Right lung (tissue), 5 donors: ENCODE measurements around the gene GLT8D1. TPM values are rescaled to one million over a fixed set of nuclear protein-coding genes. Genes with fewer than 3 reads are reported as not detected.
A peak's percentile ranks its signal among the peaks of the same experiment; 100 is the strongest.

Source experiments
- DNase-seq, 2 donors: peaks; one replicate each; pipeline ENCODE4 v3.0.0-alpha.2; 2013
- polyA plus RNA-seq, 5 donors: library from polyadenylated mRNA; unstranded; fragments of 120-200 nt; gene quantifications; one replicate each; pipeline versions ENCODE4 v1.2.1 to v1.2.3, GENCODE V29; 2013; ENCODE audit warnings: inconsistent platforms in 1 of 5, low replicate concordance in 1 of 5; ENCODE audit not compliant: insufficient read length in 5 of 5, insufficient read depth in 1 of 5

Gene GLT8D1
- polyA plus RNA-seq, 5 donors = 104 to 121 (median 119) TPM

DNA sequence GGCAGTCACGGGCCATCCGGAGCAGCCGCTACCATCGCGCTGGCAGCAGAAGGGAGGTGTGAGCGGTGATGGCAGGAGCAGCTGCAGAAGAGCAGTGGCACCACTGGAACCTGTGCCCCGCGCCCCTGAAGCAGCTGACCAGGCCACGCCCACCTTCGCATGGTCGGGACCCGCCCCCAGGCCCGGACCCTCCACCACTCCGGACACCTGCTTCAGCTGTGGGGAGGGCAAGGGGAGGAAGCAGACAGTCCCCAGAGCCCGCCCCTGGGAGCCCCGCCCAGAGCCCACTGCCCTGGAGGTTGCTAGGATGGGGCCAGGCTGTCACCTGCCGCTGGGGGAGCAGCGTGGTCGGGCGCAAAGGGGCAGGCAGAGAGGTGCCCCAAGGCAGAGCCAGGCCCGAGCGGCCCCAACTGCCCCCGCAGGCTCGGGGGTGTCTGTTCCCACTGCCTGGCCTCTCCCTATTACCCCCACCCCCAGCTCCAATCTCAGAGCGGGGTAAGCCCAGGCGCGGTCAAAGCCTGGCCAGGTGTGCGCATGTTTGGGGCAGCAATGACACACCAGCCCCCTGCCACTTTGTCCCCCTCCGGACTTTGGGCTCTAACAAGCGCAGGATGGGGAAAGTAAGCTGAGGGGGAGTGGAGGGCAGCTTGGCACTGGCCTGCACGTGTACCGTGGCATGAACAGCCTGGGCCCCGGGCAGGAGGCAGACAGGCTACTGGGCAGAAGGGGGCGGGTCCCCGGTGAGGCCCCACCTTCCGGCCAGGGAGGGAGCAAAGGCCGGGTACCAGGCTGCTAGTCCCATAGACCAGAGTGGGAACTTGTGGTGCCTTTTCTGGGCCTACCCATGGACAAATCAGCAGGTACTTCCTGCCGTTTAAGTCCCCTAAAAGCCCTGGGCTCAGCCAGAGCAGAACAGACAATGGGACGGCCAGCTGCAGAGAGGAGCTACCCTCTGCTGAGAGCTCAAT, 9.0 kb upstream of the GLT8D1 start:
- no peak for DNase-seq

DNA sequence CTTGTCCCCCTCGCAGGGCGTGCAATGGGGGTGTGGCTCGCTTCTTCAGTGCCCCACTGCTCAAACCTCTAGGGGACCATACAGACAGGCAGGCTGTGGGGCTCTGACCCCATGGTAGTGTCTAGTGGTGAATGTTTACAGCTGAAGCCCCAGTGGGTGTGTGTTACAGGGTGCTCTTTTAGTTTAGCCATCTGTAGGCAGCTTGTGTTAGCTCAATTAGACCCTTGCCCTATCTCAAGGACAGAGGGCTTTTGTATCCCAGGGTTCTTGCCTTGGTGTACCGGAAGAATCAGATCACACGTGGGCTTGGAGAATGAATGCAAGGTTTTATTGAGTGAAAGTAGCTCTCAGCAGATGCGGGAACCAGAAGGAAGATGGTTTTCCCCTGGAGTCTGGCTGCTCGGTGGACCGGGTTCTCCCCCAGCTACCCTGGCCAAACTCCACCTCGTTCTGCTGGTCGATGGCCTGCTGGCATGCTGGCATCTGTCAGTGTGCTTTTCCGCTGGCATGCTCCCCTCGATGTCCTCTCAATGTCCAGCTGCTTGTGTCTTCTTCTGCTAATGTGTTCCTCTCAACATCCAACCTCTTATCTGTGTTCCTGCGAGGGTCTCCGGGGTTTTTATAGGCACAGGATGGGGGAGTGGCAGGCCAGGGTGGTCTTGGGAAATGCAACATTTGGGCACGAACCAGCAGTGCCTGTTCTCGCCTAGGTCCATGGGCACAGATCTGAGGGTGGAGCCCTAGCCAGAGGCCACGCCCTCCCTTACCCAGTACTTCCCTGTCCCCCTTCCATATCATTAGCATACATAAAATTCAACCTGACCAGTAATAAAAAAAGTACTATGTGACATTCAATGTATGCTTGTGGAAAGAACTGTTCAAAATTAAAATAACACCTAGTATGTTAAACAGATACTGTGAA, 7.0 kb upstream of the GLT8D1 start:
- no peak for DNase-seq

DNA sequence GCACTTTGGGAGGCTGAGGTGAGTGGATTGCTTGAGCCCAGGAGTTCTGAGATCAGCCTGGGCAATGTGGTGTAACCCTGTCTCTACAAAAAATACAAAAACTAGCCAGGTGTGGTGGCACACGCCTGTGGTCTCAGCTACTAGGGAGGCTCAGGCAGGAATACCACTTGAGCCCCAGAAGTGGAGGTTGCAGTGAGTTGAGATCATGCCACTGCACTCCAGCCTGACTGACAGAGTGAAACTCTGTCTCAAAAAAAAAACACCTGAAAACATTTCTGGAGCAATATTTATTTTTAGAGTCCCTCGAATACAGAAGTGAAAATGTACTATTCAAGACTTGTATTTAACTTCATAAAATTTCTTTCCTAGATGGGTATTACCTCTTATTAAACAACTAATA, 4.9 kb upstream of the GLT8D1 start:
- no peak for DNase-seq

DNA sequence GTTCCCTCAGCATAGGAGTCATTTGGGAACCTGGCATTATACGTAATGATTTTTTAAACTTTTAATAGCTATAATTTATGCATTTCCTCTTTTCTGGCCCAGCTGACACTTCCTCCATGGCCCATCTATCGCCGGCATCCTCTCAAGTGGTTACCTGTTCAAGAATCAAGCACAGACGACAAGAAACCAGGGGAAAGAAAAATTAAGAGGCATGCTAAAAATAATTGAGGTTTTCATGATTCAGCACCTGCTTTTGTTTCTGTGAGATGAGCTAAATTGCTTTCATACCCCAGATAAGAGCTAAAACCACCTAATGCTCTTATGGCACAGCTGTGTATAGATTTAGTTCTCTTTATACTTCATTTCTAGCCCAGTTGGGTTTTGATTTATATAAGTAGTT, 2.0 kb upstream of the GLT8D1 start:
- DNase-seq = no peak

DNA sequence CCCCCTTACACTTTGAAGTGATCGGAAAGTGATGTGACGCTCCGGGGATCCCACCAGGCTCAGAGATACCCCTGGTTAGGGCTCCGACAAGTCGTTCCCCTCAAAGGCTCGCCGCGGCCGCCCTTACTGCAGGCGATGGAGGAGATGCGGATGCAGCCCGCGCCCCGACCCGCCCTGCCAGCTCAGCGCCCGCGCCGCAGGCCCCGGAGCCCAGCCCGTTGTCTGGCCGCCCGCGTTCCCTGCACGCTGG, 228 bp downstream of the GLT8D1 start:
- no peak for DNase-seq

DNA sequence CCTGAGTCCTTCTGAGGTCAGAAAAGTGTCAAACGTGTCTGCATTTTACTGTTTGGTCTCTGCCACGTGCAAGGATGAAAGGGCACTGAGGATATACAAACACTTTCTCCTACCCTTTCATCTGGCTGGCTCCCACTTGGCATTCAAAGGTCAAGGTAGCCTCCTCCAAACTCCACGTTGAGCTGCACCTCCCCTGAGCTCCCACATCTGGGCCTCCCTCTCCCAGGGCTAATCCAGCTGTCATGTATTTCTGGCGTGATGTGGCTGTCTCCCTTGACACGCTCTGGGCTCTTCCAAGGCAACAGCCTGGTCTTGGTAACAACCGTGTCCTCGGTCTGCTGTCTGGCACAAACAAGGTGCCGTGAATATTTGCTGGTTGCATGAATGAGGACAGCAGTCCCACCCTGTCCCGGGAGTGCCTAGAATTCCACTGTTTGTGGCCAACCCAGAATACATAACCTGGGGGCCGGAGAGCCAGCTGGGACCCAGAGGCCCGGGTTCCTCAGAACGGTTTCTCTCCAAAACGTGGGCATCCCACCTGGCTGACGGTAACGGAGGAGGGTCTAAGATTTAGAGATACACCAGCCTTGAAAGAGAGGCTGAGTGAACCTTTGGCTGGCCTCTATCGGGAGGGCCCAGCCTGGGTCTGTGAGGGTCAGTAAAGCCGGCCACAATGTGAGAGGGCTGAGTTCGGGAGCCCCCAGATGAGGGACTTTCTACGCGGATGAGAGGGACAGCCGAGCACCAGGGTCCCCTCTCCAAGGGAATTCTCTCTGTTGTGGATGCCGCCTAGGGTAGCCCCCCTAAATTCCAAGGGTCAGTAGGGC, 767 bp downstream of the GLT8D1 start:
- DNase-seq = peak in 1 of 2 donors; percentile 10

DNA sequence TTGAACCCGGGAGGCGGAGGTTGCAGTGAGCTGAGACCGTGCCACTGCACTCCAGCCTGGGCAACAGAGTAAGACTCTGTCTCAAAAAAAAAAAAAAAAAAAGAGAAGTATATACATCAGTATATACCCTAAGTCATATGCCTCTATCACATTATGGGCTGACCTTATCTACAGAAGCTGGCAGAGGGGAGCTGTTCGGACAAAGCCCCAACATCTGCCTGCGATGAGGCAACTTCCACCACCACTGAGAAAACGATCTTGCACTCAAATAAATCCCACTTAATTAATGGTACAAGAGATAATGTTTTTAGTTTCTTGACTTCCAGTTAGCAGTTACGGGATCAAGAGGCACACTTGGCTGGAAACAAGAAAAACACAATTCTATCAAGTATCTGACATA, 2.2 kb downstream of the GLT8D1 start:
- DNase-seq = no peak

DNA sequence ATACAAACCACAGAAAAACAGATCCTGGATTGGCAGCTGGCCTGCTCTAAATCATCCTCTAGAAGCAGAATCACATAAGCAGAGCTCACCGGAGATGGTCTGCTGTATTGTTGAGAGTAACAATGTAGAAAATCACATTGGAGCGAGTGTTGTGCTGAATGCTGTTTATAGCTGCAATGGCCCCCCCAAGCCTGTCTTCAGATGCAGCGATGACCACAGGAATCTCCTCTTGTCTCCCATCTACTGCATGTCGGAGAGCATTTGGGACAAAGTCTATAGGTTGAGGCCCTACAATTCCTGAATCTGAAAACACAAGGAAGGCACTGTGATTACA, 8.0 kb downstream of the GLT8D1 start:
- no peak for DNase-seq

DNA sequence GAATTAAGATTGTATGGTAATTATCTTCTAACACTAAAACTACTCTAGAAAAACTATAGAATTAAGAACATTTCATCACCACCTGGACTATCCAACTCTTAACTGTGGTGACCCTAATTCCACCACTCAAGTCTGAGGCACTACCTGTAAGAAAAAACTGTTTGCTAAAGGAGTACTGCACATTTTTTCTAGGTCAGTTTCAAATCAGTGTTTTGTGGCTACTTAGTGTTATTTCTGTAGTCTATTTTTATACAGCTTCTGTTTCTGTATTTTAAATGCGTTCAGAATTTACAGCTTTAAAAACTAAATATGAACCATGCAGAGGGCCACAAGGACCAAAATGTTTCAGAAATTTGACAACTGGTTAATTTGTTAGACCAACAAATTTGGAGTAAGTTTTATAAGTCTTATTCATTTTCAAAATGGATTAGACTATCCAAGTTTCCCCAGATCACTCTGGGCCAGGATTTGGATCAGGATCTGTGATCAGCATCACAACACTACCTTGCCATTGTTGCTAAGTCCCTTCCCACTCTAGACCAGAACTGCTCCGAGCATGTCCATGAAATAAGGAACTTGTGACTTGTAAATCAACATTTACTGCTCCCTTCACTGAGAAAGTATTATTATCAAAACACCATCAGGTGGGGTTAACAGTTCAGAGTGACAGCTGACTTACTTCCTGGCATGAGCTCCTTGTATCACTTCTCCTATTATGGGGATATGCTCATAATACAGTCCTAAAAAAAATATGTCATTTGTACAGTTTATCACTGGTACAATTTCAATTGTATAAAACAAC, 8.6 kb downstream of the GLT8D1 start:
- DNase-seq = no peak

DNA sequence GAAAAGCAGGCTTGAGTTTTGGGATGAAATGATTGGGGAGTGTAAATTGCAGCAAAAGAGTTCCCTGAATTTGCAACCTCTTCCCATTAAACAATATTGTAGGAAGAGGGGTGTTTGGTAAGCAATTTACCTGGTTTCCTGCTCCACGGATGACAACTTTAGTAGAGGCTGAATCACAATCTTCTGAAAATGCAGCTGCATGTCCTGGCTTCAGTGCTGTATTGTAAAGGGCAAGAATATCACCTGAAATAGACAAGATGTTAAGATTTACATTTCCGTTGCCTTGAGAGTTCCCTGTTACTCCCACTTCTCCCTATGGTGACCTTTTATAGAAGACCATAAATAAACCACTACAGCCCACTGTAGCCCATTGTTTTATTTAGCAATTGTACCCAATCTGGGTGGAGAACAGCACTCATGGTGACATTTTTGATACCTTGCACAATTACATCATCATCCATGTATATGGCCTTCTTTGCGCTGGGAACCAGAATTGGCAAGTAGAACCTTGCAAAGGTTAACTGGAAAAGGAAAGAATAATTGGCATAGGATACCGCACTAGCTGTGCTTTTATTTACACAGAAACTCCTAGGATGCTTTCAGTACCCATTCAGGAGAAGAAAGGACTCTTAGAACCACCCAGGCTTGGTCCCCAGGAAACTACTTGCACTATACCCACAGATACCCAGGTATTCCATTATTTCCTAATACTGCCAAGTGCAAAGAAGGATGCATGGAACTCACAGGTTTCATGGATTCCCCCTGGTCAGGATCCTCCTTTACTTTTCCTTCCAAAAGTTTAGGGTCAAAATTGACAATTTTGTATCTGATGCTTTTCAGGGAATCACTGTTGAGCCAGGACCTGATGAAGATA, 9.6 kb downstream of the GLT8D1 start:
- no peak for DNase-seq

DNA sequence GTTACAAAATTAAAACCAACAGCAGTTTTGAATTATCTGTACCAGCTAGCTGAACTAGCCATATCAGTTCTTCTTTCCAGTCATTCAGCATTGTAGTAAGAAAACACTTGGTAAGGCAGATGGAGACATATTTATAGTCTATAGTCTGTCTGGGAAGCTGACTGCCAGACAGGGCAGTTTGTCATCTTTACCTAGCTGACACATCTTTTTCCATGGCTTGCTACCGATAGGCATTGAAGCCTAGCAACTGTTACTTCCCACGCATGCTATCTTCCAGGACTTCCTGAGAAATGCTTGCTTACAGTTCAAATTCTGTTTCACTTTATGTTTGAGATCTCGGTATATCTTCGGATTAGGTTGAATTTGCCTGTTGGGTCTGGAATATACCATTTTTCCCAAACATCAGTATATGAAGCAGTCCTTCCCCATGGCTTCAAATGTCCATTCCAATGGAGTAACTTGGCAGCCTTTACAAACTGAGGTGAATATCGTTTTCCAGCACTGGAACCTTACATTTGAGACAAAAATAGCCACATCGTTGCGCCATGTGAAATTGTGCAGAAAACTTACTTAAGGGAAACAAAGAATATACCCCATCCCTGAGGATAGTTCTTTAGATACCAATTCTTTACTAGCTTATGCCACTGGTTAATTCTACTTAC, 10.9 kb downstream of the GLT8D1 start:
- DNase-seq = no peak

DNA sequence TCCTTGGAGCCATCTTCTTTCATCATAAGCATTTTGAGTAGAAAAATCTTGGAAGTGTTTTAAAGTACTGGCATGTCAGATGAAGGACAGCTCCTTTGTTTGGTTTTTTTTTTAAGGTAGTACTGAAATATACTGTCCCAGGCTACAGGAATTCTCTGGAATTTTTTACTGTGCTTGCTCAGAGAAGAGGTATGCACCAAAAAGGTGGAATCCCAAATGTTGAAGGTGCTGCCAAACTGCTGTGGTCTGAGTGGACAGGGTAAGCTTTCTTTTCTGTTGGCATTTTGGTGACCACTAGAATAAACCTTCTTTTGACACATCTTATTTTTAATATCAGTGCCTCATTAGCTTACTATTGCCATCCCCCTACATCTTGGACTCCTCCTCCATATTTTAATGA, 12.5 kb downstream of the GLT8D1 start:
- DNase-seq = no peak

DNA sequence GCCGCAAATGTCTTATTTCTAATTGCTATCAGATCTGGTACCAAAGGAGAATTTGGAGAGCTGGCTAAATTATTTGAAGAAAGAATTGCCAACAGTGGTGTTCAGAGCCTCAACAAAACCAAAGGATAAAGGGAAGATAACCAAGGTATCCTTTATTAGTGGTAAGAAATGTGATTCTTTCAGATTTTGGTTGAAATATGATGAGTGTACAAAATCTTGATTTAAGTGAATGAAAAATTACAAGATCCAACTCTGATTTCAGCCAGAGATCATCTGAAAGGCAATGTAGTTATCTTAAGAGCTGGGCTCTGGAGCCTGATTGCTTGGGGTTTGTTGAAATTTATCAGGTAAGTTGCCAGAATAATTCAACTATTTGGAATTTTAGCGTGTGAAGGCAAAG, 15.0 kb downstream of the GLT8D1 start:
- no peak for DNase-seq

DNA sequence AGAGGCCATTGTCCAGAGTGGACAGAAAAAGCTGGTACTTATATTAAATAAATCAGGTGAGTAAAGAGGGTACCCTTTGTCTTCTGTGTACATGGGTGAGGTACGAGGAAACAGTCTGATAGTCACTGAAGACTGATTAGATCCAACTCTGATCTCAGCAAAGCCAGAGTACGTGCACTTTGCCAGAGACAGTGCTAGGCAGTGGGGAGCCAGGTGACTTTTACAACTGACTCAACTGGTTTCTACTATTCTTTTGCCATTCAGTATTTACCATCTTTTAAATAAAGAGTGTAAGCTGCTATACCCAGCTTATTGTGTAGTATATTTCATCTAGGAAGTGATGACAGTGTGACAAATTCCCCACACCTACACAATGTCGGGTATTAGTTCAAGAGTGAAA, 16.4 kb downstream of the GLT8D1 start:
- no peak for DNase-seq

DNA sequence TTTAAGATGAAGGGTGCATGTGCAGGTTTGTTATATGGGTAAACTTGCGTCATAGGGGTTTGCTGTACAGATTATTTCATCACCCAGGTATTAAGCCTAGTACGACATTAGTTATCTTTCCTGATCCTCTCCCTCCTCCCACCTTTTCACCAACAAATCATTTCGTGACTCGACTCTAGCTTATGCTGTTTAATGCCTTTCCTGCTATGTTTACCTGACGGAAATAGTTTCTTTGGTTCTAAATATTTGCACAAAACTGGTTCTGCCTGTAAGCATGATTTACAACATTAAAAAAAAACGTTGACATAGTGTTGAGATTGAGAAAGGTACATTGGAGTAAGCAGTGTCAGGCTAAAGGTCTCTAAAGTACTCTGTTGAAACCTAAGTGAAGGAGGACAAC, 17.3 kb downstream of the GLT8D1 start:
- DNase-seq = no peak

DNA sequence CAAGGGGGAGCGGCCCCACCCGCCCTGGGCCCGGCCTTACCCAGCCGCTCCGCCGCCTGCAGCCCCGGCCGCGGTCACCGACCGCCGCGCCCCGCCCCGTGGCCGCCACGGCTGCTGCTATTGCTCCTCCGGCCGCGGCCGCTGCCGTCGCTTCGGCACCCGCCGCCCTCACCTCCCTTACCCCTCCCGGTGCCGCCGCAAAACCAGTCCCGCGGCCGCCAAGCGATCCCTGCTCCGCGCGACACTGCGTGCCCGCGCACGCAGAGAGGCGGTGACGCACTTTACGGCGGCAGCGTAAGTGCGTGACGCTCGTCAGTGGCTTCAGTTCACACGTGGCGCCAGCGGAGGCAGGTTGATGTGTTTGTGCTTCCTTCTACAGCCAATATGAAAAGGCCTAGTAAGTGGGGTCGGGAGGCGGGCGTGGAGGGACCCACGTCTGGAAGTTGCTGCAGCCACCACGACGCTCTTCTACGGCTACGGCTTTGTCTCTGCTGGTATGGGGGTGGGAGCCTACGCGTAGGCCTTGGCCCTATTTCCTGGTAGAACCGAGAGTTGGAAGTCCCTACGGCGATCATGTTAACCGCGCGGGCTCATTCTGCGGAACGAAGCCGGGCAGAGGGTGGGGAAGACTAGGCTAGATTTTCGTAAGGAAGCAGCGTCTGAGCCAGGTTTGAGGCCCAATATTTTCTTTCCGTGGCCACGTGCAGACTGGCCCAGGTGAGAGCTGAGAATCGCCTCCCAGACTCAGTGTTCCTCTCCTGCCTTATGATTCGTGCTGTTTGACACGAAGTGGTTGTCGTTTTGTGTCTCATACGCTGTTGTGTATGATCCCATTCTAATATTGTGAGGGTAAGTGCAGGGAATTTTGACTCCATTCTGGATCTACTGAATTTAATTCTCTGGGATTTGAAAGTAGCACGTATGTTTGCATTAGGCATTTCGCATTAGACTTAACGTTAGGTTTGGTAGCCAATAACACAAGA, 19.6 kb downstream of the GLT8D1 start, which contains the start of the genes GNL3 and PBRM1:
GNL3 (plus strand) TSS at position 324 of the 983 bp plus-strand sequence; CDS start at position 385, 61 bp downstream.
PBRM1 (minus strand) TSS at position 205 of the 983 bp plus-strand sequence.
- DNase-seq = peak; percentile 94 to 96

DNA sequence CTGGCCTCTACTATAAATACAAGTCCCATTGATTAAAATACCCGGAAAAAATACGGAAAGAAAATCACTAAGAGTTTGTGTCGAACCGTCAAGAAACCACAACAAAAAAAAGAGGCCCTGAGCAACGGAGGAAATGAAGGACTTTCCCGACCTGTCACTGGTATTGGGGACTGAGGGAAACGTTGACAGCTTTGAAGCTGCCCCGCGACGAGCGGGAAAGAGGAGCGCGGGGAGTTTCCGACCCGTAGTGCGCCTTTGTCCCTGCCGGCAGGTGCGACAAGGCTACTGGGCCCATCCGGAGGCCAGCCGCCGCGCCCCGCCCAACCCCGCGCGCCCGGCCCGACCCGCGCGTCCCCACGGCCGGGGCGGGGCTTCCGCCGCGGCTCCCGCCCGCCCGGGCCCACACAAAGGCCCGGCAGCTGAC, 20.3 kb downstream of the GLT8D1 start:
- peak; percentile 62 to 65 for DNase-seq

DNA sequence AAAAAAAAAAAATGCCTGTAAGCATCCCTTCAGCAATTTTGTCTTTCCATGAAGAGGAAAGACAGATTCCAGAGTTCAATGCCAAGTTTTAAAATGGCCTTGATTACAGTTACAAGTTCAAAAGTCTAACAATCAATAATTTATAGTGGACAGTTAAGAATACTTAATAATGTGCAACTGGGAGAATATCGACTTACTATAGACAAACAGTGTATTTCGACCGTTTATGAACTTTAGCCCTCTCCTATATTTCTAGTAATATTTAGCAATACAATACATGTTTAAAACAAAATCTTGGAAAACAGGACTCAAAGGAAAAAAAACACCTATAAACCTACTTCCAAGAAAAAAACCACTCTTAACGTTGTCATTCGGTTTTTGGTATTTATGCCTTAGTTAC, 21.4 kb downstream of the GLT8D1 start:
- no peak for DNase-seq
